ENCODE measurements around the gene PARN. TPM values are rescaled to one million over a fixed set of nuclear protein-coding genes. Genes with fewer than 3 reads are reported as not detected.

The PARN gene
- total RNA-seq, 1 experiment from 2014 or later = 37.7 TPM

- TF ChIP-seq ARID4B (CRISPR knock-in tag; IDR thresholded peaks at IDR 0.05; ENCODE audit: borderline replicate concordance) (no peak), ATF3 (CRISPR knock-in tag; conservative IDR thresholded peaks at IDR 0.05) (no peak), ZBTB21 (CRISPR knock-in tag; IDR thresholded peaks at IDR 0.05; ENCODE audit: borderline replicate concordance) (no peak), ZNF121 (CRISPR knock-in tag; IDR thresholded peaks at IDR 0.05) (no peak), ZSCAN18 (CRISPR knock-in tag; IDR thresholded peaks at IDR 0.05) (no peak), ATF2 (CRISPR knock-in tag; IDR thresholded peaks at IDR 0.05; ENCODE audit: borderline replicate concordance, low read depth) (no peak), PRRX2 (CRISPR knock-in tag; IDR thresholded peaks at IDR 0.05) (no peak), ZNF512 (CRISPR knock-in tag; IDR thresholded peaks at IDR 0.05; ENCODE audit: borderline replicate concordance) (no peak), HMGA2 (CRISPR knock-in tag; IDR thresholded peaks at IDR 0.05) (no peak)
Measured at GRCh38 chr16:14502256-14502875, 127.7 kb downstream of the PARN start (continued).

GRCh38 chr16:14501331-14502255 is 128.5 kb downstream of the PARN start:
- Mint-ChIP-seq H3K9me3 (no peaks in the 10 kb centered on the region), H3K27ac (peak overlapping the region; percentile 57), H3K4me1 (peaks cover 53% of the 10 kb centered on the region), H3K27me3 (ENCODE audit: low read depth) (no peaks in the 10 kb centered on the region), H3K4me3 (no peak overlapping the region), H3K36me3 (no peaks in the 10 kb centered on the region)
- TF ChIP-seq NFE2L1 (CRISPR knock-in tag; IDR thresholded peaks at IDR 0.05) (peak; percentile 99), NFYB (CRISPR knock-in tag; conservative IDR thresholded peaks at IDR 0.05; ENCODE audit: low read depth) (no peak), MAX (CRISPR knock-in tag; IDR thresholded peaks at IDR 0.05) (peak; percentile 59; the same call in 1 of the 2 replicates), GABPB1 (CRISPR knock-in tag; IDR thresholded peaks at IDR 0.05) (peak; percentile 62)
- ATAC-seq (peak; percentile 83), DNase-seq (ENCODE audit: low spot score) (peak; percentile 63)
- POLR2A ChIA-PET = no interaction called here
- CTCF ChIA-PET = interaction anchor here (0.6 to 1.2 kb wide), 3 partner anchors 12 to 191 kb away, joined by 3 to 4 read pairs (median 3); no protein-coding TSS in a partner anchor

All from WTC11 (cell line).